ENCODE data around the gene TEX54. TPM values are rescaled to one million over a fixed set of nuclear protein-coding genes. Genes with fewer than 3 reads are reported as not detected.

Gene TEX54
- total and polyA plus RNA-seq, 8 donors = 0.65 TPM; not detected in 7

DNA sequence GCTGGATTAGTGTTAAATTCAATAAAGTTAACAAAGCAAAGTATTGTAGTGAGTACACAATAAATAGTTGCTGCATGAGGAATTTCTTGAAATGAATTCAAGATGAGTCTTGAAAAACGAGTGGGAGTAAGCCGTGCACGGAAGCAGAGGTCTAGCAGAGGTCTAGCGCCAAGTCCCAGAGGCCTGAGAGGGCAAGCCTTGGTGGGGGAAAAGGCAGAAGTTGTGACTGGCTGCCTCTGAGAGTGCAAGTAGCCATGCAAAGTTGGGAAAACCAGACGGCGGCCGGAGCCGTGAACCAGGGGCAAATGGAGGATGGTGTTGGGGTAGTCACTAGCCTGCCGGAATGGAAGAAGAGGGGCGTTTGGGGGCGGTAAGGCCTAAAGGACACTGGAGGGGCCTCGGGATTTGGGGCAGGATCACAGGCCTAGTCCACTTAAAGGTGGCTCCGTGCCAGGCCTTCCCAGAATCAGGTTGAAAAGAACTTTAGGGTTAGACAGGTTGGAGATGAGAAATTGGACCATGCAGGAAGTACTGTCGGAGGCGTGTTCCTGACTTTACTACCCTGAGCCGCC lies 47.7 kb upstream of the TEX54 start:
- FAIRE-seq (no peak), DNase-seq (no peak)

DNA sequence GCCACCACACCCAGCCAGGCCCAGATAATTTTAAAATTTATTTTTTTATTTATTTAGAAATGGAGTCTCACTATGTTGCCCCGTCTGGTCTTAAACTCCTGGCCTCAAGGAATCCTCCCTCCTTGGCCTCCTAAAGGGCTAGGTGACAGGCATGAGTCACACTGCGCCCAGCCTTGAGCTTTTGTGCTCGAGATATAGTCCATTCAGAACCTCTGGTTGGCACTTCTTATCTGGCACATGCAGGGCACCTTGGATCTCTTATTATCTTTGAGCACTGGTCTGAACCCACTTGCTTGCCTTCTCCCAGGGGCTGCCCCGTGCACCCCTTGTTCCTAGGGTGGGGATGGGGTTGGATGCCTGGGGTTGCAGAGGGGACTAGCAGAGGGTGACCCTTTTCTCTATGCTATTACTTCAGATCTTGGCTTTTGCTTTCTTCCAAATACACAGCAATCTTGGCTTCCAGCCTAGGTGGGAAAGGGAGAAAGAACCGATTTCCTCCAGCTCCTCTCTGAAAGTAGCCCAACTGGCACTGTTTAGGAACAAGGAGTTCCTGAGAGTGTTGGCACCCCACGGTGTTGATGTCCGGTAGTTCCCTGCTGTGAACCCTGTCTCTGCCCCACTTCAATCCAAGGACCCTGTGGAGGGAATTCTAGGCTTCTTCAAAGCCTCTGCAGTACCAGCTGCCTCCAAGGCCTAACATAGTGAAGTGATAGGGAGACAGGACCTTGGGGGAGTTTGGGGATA lies 46.8 kb upstream of the TEX54 start:
- FAIRE-seq (no peak), DNase-seq (peak in 1 of 6 donors; percentile 34), ATAC-seq (no peak)
- H3K27ac ChIP-seq = peak overlapping the region; percentile 99
- intact Hi-C loops (cut with DNase I) = no loop called here
- H3K27me3 ChIP-seq = no peaks in the 10 kb centered on the region
- H3K9me3 ChIP-seq = no peaks in the 10 kb centered on the region
- TF ChIP-seq, protein P1, sequence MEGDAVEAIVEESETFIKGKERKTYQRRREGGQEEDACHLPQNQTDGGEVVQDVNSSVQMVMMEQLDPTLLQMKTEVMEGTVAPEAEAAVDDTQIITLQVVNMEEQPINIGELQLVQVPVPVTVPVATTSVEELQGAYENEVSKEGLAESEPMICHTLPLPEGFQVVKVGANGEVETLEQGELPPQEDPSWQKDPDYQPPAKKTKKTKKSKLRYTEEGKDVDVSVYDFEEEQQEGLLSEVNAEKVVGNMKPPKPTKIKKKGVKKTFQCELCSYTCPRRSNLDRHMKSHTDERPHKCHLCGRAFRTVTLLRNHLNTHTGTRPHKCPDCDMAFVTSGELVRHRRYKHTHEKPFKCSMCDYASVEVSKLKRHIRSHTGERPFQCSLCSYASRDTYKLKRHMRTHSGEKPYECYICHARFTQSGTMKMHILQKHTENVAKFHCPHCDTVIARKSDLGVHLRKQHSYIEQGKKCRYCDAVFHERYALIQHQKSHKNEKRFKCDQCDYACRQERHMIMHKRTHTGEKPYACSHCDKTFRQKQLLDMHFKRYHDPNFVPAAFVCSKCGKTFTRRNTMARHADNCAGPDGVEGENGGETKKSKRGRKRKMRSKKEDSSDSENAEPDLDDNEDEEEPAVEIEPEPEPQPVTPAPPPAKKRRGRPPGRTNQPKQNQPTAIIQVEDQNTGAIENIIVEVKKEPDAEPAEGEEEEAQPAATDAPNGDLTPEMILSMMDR (IDR thresholded peaks at IDR 0.05) = no peak
- H3K4me3 ChIP-seq = no peak overlapping the region
- WGBS, 2 donors = 37 to 38% methylated on average over 7 of the region's 7 CpGs
- H3K36me3 ChIP-seq = peaks cover 0 to 20% (median 16%) of the 10 kb centered on the region in 3 donors
- peaks cover 35 to 59% (median 58%) of the 10 kb centered on the region in 3 donors for H3K4me1 ChIP-seq

More for the DNA sequence above, 47.7 kb upstream of the TEX54 start:
- TF ChIP-seq, protein P1 (IDR thresholded peaks at IDR 0.05) = no peak
- Histone ChIP-seq H3K27ac (peak overlapping the region; percentile 99), H3K4me1 (peaks cover 35 to 59% (median 58%) of the 10 kb centered on the region in 3 donors), H3K27me3 (no peaks in the 10 kb centered on the region), H3K36me3 (peaks cover 0 to 29% (median 25%) of the 10 kb centered on the region in 3 donors), H3K4me3 (peak overlapping the region; percentile 80 to 92 (median 88)), H3K9me3 (no peaks in the 10 kb centered on the region)
- WGBS, 2 donors = 0% methylated on average over 16 of the region's 16 CpGs
- intact Hi-C loops (cut with DNase I) = no loop called here
- peak in 3 of 4 donors; percentile 4 to 19 (median 9) for ATAC-seq

DNA sequence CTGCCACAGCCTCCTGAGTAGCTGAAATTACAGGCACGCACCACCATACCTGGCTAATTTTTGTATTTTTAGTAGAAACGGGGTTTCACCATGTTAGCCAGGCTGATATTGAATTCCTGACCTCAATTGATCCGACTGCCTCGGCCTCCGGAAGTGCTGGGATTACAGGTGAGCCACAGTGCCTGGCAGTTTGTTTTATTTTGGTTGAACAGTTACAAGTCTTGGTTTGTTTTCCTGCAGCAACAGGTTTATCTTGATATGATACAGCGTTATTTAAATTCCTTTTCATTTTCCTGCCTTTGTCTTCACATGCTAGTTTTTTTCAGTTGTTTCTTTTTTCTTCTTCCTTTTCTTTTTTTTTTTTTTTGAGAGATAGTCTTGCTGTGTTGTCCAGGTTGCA lies 44.1 kb upstream of the TEX54 start:
- H3K27ac ChIP-seq = peak overlapping the region in 2 of 4 donors; percentile 62 to 64
- H3K4me3 ChIP-seq = no peak overlapping the region
- ATAC-seq (no peak), DNase-seq (no peak), FAIRE-seq (no peak)
- H3K9me3 ChIP-seq = no peaks in the 10 kb centered on the region
- H3K36me3 ChIP-seq = no peaks in the 10 kb centered on the region
- peaks cover 16 to 40% (median 36%) of the 10 kb centered on the region in 3 donors for H3K4me1 ChIP-seq
- intact Hi-C loops (cut with DNase I) = no loop called here
- TF ChIP-seq, protein P1 (IDR thresholded peaks at IDR 0.05) = no peak
- 12 to 18% methylated on average over 6 of the region's 6 CpGs for WGBS, 2 donors
- H3K27me3 ChIP-seq = no peaks in the 10 kb centered on the region

DNA sequence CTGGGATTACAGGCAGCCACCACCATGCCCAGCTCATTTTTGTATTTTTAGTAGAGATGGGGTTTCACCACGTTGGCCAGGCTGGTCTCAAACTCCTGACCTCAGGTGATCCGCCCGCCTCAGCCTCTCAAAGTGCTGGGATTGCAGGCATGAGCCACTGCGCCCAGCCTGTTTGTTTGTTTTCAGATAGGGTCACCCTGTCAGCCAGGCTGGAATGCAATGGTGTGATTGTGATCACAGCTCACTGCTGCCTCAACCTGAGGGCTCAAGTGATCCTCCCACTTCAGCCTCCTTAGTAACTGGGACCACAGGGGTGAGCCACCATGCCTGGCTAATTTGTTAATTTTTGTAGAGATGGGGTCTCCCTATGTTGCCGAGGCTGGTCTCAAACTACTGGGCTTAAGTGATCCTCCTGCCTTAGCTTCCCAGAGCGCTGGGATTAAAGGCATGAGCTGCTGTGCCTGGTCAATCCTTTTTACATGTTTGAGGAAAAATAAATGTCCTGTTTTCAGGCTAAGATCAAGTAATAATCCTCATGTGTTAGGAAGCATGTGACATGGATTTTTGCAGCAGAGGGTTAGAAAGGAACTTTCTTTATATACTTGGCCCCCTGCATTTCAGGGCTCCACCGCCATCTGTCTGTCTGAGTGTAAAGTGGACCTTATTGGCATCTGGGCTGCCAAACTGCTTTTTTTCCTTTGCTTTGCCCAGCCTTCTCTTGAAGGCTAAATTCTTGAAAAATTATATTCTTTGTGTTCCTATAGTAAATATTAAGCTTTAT lies 43.2 kb upstream of the TEX54 start:
- peak overlapping the region in 2 of 4 donors; percentile 62 to 64 for H3K27ac ChIP-seq
- H3K36me3 ChIP-seq = no peaks in the 10 kb centered on the region
- H3K4me3 ChIP-seq = no peak overlapping the region
- H3K9me3 ChIP-seq = no peaks in the 10 kb centered on the region
- intact Hi-C loops (cut with DNase I) = no loop called here
- no peaks in the 10 kb centered on the region for H3K27me3 ChIP-seq
- peaks cover 16 to 40% (median 36%) of the 10 kb centered on the region in 3 donors for H3K4me1 ChIP-seq
- TF ChIP-seq, protein P1 (IDR thresholded peaks at IDR 0.05) = no peak
- no peak for DNase-seq
- WGBS, 2 donors = 52 to 54% methylated on average over 7 of the region's 7 CpGs
- no peak for FAIRE-seq
- ATAC-seq = no peak
